Ovary (tissue), 9 donors: ENCODE results near the gene LRRC8E. TPM values are rescaled to one million over a fixed set of nuclear protein-coding genes. Genes with fewer than 3 reads are reported as not detected.

Source experiments
- DNase-seq, 5 donors: peaks; one replicate each; pipeline ENCODE4 v3.0.0-alpha.2; 2019 to 2020
- H3K27ac ChIP-seq, 2 donors: fragments of 200-600 bp; one replicate each; pipeline versions ENCODE4 v1.5.1 to v1.8.0; 2019 to 2022
- H3K27me3 ChIP-seq: fragments of 200-600 bp; one replicate; pipeline ENCODE4 v1.8.0; 2022
- H3K36me3 ChIP-seq: fragments of 200-600 bp; sonication (generic); one replicate; pipeline ENCODE4 v1.5.1; 2019
- H3K4me1 ChIP-seq: one replicate; pipeline ENCODE4 v1.8.1; 2013; ENCODE audit warnings: mild to moderate bottlenecking, moderate library complexity; ENCODE audit not compliant: insufficient read depth
- H3K4me3 ChIP-seq: fragments of 200-600 bp; sonication (generic); one replicate; pipeline ENCODE4 v1.5.1; 2017
- H3K9me3 ChIP-seq, 2 donors: fragments of 200-600 bp in 1 of 2; sonication (generic) in 1 of 2; one replicate each; pipeline versions ENCODE4 v1.5.1 to v1.8.1; 2013 to 2019; ENCODE audit warnings: mild to moderate bottlenecking in 1 of 2, moderate library complexity in 1 of 2
- EP300 ChIP-seq: sonication (generic); formaldehyde crosslinking; IDR thresholded peaks from one replicate; pipeline ENCODE4 v1.6.1; 2017; ENCODE audit warnings: antibody characterized with exemption
- POLR2A ChIP-seq: fragments of 450-650 bp; IDR thresholded peaks from one replicate; pipeline ENCODE4 v1.6.1; 2017; ENCODE audit warnings: antibody characterized with exemption, mild to moderate bottlenecking, moderate library complexity
- WGBS, 3 donors: extraction: QIAGEN DNeasy Blood & Tissue Kit in 1 of 3; methylation state at CpG; one replicate each; pipeline versions ENCODE4 v1.1.5 to v1.1.7; 2013 to 2017; 5-methylcytosine and 5-hydroxymethylcytosine counted together
- intact Hi-C, 4 donors: fragments of 100-400 bp; cut with DNase I; formaldehyde crosslinking; loops; one replicate each; pipeline versions ENCODE4 v1.11.0 to v1.15.1; 2022 to 2023
- polyA plus RNA-seq, 2 donors: library from polyadenylated mRNA; stranded (reverse); fragments of 200-250 nt in 1 of 2; fragments of 350-450 nt in 1 of 2; fragmentation: Illumina TruSeq in 1 of 2; extraction: RNeasy Lipid Tissue Mini Kit (QIAGEN cat#74804) in 1 of 2; gene quantifications; one replicate each; pipeline ENCODE4 v1.2.3, GENCODE V29; 2013 to 2014
- total RNA-seq, 7 donors: library from RNA; depleted of rRNA in 2 of 7; stranded (reverse); fragments of >200 nt in 2 of 7; fragmentation: NEBNext Ultra II Directional in 3 of 7; extraction: Animal tissue kit (Norgen Biotek cat#: 25700) in 3 of 7; gene quantifications; one replicate each; pipeline versions ENCODE4 v1.1.0 to v1.2.4, GENCODE V29; 2016 to 2023
- TF ChIP-seq, protein P1 (sequence below), 3 donors: fragments of 450-650 bp in 2 of 3; fragments of 200-600 bp in 1 of 3; IDR thresholded peaks; one replicate each; pipeline versions ENCODE4 v1.5.1 to v1.8.0; 2016 to 2022; ENCODE audit warnings: antibody characterized with exemption in 3 of 3, mild to moderate bottlenecking in 1 of 3
- donor health status: DM: no; HTN: no; CAD: no; lungs with moderate emphysema.
- donor health status: DM: no; HTN: no; CAD: no.
- donor health status: Bipolar disorder and iron deficiency.
- donor health status: DM: yes; HTN: yes; CAD: no.
- donor health status: DM: no; HTN: no; CAD: no.
- donor health status: DM: yes; HTN: yes; CAD: no.

Gene LRRC8E
- total and polyA plus RNA-seq, 9 donors, result 0.10 to 2.1 (median 0.72) TPM; not detected in 2

GRCh38 chr19:7872306-7873204 lies 15.8 kb upstream of the LRRC8E start:
- H3K27ac ChIP-seq, result no peak overlapping the region
- no peak for TF ChIP-seq EP300
- TF ChIP-seq, protein P1, sequence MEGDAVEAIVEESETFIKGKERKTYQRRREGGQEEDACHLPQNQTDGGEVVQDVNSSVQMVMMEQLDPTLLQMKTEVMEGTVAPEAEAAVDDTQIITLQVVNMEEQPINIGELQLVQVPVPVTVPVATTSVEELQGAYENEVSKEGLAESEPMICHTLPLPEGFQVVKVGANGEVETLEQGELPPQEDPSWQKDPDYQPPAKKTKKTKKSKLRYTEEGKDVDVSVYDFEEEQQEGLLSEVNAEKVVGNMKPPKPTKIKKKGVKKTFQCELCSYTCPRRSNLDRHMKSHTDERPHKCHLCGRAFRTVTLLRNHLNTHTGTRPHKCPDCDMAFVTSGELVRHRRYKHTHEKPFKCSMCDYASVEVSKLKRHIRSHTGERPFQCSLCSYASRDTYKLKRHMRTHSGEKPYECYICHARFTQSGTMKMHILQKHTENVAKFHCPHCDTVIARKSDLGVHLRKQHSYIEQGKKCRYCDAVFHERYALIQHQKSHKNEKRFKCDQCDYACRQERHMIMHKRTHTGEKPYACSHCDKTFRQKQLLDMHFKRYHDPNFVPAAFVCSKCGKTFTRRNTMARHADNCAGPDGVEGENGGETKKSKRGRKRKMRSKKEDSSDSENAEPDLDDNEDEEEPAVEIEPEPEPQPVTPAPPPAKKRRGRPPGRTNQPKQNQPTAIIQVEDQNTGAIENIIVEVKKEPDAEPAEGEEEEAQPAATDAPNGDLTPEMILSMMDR (IDR thresholded peaks at IDR 0.05), result no peak
- TF ChIP-seq POLR2A, result no peak
- H3K9me3 ChIP-seq, result no peaks in the 10 kb centered on the region
- peak in 2 of 5 donors; percentile 55 to 60 for DNase-seq
- H3K36me3 ChIP-seq, result no peaks in the 10 kb centered on the region
- peaks cover 9% of the 10 kb centered on the region for H3K4me1 ChIP-seq
- H3K27me3 ChIP-seq, result no peaks in the 10 kb centered on the region
- no peak overlapping the region for H3K4me3 ChIP-seq
- intact Hi-C loops, result no loop called here
- 46 to 63% (median 55%) methylated on average over 44 to 47 of the region's 47 CpGs for WGBS, 3 donors

- H3K36me3 ChIP-seq, result no peaks in the 10 kb centered on the region
- H3K4me3 ChIP-seq, result no peak overlapping the region
- no peaks in the 10 kb centered on the region for H3K9me3 ChIP-seq
- DNase-seq, result peak in 2 of 5 donors; percentile 43 to 44
- TF ChIP-seq, protein P1 (IDR thresholded peaks at IDR 0.05), result no peak
- TF ChIP-seq POLR2A (no peak), EP300 (no peak)
- H3K4me1 ChIP-seq, result peaks cover 9% of the 10 kb centered on the region
- intact Hi-C loops, result no loop called here
- H3K27me3 ChIP-seq, result no peaks in the 10 kb centered on the region
- 15 to 27% (median 23%) methylated on average over 49 to 53 of the region's 53 CpGs for WGBS, 3 donors
- H3K27ac ChIP-seq, result no peak overlapping the region
These were observed 14.8 kb upstream of the LRRC8E start for GRCh38 chr19:7873304-7874075.

- H3K27ac ChIP-seq, result no peak within 1 kb of the TSS
- peak in 2 of 5 donors; percentile 37 to 56 for DNase-seq
- no peaks in the 10 kb centered on the region for H3K27me3 ChIP-seq
- H3K9me3 ChIP-seq, result no peaks in the 10 kb centered on the region
- intact Hi-C loops, result no loop called here
- no peaks in the 10 kb centered on the region for H3K36me3 ChIP-seq
- H3K4me1 ChIP-seq, result peaks cover 3% of the 10 kb centered on the region
- H3K4me3 ChIP-seq, result no peak within 1 kb of the TSS
- WGBS, 3 donors, result 1 to 2% (median 1%) methylated on average over 46 to 88 of the region's 88 CpGs
- TF ChIP-seq EP300, result no peak
- no peak for TF ChIP-seq POLR2A
- TF ChIP-seq, protein P1 (IDR thresholded peaks at IDR 0.05), result no peak
These were observed 14.0 kb upstream of the LRRC8E start, which contains the start of gene PRR36 for GRCh38 chr19:7874076-7874896. PRR36 (minus strand) TSS chr19:7874390; CDS start chr19:7873689, 701 bp downstream.

DNA sequence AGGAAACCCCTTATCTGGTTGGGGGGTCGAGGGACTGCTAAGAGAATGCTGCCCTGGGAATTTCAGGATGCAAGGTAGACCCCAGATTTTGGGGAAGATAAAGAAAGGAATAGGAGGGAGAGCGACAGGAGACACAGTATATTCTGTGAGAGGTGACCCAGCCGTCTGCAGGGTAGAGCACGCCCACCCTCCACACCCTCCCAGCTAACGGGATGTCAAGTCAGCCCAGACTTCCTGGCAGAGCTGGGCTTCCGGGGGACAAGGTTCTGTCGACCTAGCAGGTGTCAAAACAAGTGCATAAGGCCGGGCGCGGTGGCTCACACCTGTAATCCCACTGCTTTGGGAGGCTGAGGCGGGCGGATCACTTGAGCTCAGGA lies 13.4 kb upstream of the LRRC8E start:
- peak in 2 of 5 donors; percentile 24 to 28 for DNase-seq
- TF ChIP-seq, protein P1 (IDR thresholded peaks at IDR 0.05), result no peak
- H3K9me3 ChIP-seq, result no peaks in the 10 kb centered on the region
- H3K4me3 ChIP-seq, result no peak overlapping the region
- H3K27me3 ChIP-seq, result no peaks in the 10 kb centered on the region
- peaks cover 3% of the 10 kb centered on the region for H3K4me1 ChIP-seq
- no peak overlapping the region for H3K27ac ChIP-seq
- H3K36me3 ChIP-seq, result no peaks in the 10 kb centered on the region
- WGBS, 3 donors, result 36 to 43% (median 40%) methylated on average over 12 of the region's 12 CpGs
- intact Hi-C loops, result no loop called here
